Measurements from ENCODE around the gene C1orf74.

C1orf74 gene

DNA sequence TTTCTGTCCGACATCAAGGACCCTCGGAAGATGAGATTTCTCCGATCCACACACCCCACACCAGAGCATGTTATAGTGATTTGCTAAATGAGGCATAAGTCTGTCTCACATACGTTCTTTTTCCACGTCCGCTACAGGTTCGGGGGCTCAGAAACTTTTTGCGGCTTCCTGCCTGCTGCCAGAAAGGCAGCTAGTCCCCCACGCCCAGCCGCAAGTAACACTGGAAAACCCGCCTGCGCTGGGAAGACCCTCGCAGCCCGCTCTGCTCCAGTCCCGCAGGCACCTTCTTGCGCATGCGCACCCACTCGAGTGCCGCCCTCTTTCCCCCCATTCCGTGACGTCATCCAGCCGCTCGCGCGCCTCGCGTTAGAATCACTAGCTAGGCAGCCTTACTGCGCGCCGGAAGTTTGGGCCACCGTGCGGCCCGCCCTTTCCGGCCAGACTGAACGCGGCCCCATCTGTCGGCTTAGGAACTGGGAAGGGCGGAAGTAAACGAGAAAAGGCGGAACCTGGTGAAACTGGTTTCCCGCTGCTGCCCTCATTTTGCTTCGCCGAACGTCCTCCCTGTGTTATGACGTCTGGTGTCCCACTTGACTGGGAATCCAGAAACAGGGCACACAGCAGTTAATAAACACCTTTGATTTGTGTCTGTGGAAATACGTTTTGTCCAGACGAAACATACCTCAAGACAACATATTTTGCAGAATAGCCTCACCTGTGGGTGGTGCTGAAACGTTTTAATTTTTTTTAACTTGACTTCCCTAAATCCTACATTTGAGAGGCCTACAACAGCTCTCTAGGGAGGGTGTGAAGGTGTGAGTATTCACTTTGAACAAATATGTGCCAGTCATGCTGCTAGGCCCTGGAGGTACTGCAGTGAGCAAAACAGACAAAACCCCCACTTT lies at the start of gene C1orf74:
Gene C1orf74 (minus strand): TSS at position 295 of the 905 bp plus-strand sequence. CDS start 925 bp downstream, outside the sequence.
- DNase-seq (ENCODE audit: low read depth) = peak; percentile 100

- DNase-seq (ENCODE audit: low read depth) = no peak
Measured at GRCh38 chr1:209831615-209832014, 47.3 kb upstream of the C1orf74 start.

DNA sequence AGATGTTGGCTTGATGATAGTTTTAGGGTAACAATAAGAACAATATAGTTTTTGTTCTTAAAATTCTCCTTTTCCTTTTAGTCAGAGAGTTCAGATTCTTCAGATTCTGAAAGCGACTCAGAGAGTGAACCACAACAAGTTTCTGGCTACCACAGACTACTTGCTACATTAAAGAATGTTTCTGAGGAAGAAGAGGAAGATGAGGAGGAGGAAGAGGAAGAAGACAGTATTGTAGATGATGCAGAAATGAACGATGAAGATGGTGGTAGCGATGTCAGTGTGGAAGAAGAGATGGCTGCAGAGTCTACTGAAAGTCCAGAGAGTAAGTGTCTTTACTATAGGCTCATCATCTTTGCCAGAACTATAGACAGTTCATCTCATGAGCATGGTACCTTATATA lies 46.4 kb upstream of the C1orf74 start:
- no peak for DNase-seq (ENCODE audit: low read depth)

GRCh38 chr1:209829716-209830115 lies 45.4 kb upstream of the C1orf74 start:
- no peak for DNase-seq (ENCODE audit: low read depth)

GRCh38 chr1:209827384-209828262 lies 43.3 kb upstream of the C1orf74 start, which contains the start of gene UTP25:
TSS of gene UTP25 (plus strand) at chr1:209827972. CDS start at chr1:209828064, 92 bp downstream.
- DNase-seq (ENCODE audit: low read depth) = peak; percentile 88

DNA sequence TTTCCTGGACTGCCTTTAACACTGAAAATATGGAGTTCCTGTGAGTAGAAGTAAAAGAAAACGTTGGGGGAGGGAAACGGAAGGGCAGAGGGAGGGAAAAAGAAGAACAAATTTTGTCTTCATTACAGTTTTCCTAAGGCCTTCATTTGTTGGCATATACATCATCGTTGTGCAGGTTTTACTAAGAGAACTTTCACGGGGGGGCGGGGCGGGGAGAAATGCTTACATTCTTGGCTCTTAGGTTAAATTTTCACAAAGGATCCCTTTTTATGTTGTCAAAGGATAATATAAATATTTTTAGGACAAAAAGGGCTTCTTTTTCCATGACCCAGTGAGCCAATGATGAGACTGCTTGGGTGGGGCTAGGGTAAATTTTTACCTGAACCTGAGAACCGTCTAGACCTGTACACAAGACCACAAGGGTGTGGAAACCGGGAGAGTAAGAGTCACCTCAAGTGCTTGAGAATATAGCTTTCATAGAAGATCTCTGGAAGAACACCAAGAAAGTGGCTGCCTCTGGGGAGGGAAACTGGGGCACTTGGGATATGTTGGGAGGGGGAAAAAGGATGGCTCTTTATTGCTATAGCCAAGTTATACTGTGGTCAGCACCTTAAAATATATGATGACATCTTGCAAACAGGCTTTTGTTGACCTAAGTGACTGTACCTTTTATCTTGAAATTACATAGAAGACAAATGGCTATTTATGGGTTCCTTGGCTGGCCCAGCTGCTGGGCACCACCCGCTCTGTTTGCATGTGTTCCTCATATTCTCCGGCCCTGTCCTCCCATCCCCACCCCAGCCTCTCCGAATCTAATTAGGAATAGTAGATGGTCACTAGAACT lies 41.5 kb upstream of the C1orf74 start:
- no peak for DNase-seq (ENCODE audit: low read depth)

DNA sequence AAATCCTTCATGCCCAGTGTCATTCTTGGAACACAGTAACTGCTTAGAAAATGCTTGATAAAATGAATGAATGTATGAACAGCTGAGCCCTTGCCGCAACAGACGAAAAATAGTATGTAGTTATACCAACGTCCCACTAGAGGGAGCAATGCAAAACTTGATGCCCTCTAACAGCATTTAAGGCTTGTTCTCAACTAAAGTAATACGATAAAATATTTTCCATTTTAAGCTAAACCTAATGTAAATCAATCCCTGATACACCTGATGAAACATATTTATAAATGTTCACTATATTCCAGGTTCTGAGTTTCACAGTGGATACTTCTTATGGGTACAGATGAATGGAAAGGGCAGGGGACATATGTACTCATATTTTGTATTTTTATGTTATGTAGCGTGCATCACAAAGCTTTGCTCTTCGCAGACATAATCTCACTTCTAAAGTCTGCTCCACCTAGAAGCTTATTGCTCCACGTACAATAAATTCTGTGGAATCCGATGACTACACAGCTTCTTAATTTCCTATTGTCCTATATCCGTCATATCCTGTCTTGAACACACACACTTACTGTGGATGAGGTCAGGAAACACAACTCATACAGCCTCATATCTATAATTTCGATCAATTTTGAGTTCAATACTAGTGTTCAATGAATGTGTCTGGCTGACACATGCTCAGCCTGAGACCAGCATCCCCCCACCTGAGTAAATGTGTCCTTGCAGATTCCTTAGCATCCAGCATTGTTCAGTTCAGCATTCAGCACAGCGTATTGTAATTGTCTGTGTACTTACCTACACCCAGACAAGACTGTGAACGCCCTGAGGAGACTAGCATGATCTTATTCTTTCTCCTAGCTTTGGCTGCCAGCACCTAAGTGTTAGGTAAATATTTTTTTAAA lies 39.0 kb upstream of the C1orf74 start:
- no peak for DNase-seq (ENCODE audit: low read depth)

DNA sequence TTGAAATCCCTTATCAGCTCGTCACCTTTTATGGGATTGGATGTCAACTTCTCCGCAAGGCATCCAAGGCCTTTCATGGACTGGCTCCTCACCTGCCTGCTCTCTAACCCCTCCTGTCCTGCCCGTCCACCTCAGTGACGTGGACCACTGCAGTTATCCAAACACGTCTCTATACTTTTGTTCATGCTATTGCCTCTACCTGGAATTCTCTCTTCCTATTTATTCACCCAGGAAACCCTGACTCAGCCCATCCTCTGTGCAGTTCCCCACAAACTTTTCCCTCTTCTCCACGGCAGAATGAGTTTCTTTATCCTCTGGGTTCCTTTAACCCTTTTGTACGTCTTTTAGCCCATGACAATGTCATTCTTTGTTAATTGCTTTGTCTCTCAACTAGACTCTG lies 38.3 kb upstream of the C1orf74 start:
- no peak for DNase-seq (ENCODE audit: low read depth)

DNA sequence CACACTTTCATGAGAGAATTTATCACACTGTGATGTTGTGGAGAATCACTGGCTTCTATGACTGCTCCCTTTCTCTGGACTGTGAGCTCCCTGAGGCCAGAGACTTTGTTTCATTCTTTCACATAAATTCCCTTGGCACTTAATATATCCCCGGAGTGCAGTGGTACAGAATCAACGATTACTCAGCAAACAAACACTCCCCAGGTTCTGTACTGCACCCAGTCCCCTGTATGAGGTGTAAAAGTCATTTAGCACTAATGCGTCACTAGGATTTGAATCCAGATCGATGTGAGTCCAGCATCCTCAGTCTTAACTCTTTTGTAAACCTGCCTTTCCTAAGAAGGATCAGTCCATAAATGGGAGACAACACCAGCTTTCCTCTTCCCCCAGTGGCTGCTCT lies 36.6 kb upstream of the C1orf74 start:
- DNase-seq (ENCODE audit: low read depth) = no peak

GRCh38 chr1:209819058-209819457 lies 34.7 kb upstream of the C1orf74 start:
- DNase-seq (ENCODE audit: low read depth) = no peak

DNA sequence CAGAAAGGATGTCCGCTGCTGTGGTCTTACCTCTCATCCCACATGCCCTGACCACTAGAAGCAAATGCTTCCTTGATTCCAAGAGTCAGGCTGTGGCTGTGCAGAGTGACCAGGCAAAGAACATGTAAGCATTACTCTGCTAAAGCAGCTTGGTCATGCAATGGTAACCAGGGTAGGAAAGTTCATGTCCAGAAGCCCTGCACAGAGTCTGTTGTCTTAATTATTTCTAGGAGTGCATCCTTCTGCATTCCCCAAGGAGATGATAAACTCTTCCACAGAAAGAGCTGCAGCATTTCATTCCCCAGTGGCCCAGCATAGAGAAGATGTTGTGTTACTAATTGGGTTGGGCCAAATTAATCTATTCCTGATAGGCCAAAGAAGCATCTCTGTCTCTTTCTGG lies 33.3 kb upstream of the C1orf74 start:
- DNase-seq (ENCODE audit: low read depth) = no peak

- no peak for DNase-seq (ENCODE audit: low read depth)
Measured at GRCh38 chr1:209816923-209817322, 32.6 kb upstream of the C1orf74 start.

GRCh38 chr1:209815931-209816341 lies 31.6 kb upstream of the C1orf74 start:
- no peak for DNase-seq (ENCODE audit: low read depth)

GRCh38 chr1:209815490-209815889 lies 31.1 kb upstream of the C1orf74 start:
- DNase-seq (ENCODE audit: low read depth) = no peak

GRCh38 chr1:209813902-209814301 lies 29.5 kb upstream of the C1orf74 start:
- no peak for DNase-seq (ENCODE audit: low read depth)

GRCh38 chr1:209810783-209811182 lies 26.4 kb upstream of the C1orf74 start:
- DNase-seq (ENCODE audit: low read depth) = no peak

- DNase-seq (ENCODE audit: low read depth) = no peak
Measured at GRCh38 chr1:209809611-209810010, 25.3 kb upstream of the C1orf74 start.

- no peak for DNase-seq (ENCODE audit: low read depth)
Measured at GRCh38 chr1:209808059-209808581, 23.8 kb upstream of the C1orf74 start.

GRCh38 chr1:209807509-209807908 lies 23.1 kb upstream of the C1orf74 start:
- no peak for DNase-seq (ENCODE audit: low read depth)
